Amniotic stem cell (primary cell): ENCODE data around the gene OR2T29.
"Not testable (repeated sequence)": the region's sequence is repeated elsewhere in the genome, so short reads cannot be mapped to it uniquely, and the experiment has no call there.

Source experiments
- DNase-seq: peaks from one replicate; lab custom pipeline; 2025; lab: John Stamatoyannopoulos, UW

Gene OR2T29

DNA sequence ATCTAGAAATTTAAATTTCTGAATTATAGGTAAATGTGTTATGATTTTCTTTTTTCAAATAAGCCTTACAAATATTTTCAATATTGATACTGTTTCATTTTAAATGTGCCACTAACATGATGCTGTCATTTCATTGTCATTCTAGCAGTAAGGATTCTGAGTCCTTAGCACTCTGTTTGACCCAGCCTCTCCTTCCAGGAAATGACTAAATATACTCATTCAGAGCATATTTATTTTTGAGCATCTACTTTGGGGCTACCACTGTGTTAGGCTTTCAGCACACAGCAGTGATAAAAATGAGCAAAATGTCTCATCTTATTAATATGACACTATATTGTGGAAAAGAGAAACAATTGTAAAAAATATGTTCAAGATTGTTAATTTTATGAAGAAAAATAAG is 52.4 kb downstream of the OR2T29 start:
- not testable (repeated sequence) for DNase-seq

DNA sequence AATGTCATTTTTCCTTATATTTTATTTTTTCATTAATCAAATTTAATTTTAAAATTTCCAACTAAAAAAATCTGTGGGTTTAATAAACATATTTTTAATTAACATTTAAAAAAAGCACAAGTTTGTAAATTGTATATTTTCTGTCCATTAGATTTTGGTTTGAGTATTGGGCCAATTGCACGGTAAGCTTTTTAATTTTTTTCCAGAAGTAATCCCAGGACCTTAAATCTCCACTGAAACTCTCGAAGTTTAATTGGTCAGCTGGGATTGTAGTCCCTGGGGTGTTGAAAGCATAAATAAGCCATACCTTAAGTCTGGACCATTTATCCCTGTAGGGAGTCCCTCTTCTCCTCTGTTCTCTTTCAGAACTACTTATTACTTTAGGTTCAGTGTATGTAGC is 54.8 kb downstream of the OR2T29 start, which contains the start of gene OR2G6:
Gene OR2G6 (plus strand): TSS at position 301 of the 400 bp plus-strand sequence. CDS start 13,574 bp downstream, outside the sequence.
- not testable (repeated sequence) for DNase-seq
